GM12891 (cell line): Measurements from ENCODE around the gene PRPF6.

ENCODE experiments used
- DNase-seq: peaks from one replicate; pipeline ENCODE4 v3.0.0; 2011; ENCODE audit warnings: low spot score; ENCODE audit not compliant: insufficient read length
- FAIRE-seq: peaks from 2 replicates; lab custom pipeline; 2011; peaks lifted over from hg19 to GRCh38; lab: Jason Lieb, UNC
- PAX5 ChIP-seq: IDR thresholded peaks from 2 replicates; pipeline ENCODE4 v1.6.1; 2011; ENCODE audit warnings: low read length, moderate library complexity, mild to moderate bottlenecking; ENCODE audit not compliant: insufficient read depth, severe bottlenecking
- POLR2A ChIP-seq: IDR thresholded peaks from 2 replicates; pipeline ENCODE4 v1.6.1; 2011; ENCODE audit warnings: low read depth, low read length, control low read depth
- POLR2AphosphoS5 ChIP-seq: IDR thresholded peaks from 2 replicates; pipeline ENCODE4 v1.6.1; 2011; ENCODE audit warnings: low read depth, low read length, control low read depth
- POU2F2 ChIP-seq: IDR thresholded peaks from 2 replicates; pipeline ENCODE4 v1.6.1; 2011; ENCODE audit warnings: low read depth, mild to moderate bottlenecking, control low read depth, low read length, moderate library complexity
- SPI1 ChIP-seq: IDR thresholded peaks from 2 replicates; pipeline ENCODE4 v1.6.1; 2011; ENCODE audit warnings: low read depth, low read length, control low read depth
- TAF1 ChIP-seq: IDR thresholded peaks from 2 replicates; pipeline ENCODE4 v1.6.1; 2011; ENCODE audit warnings: low read depth, low read length, control low read depth

Gene PRPF6

GRCh38 chr20:64039293-64040160, 58.6 kb downstream of the PRPF6 start:
- TF ChIP-seq POLR2A (peak; percentile 63; the same call in 1 of the 2 replicates), POLR2AphosphoS5 (no peak), PAX5 (no peak), POU2F2 (peak; percentile 34; the same call in 1 of the 2 replicates), SPI1 (no peak), TAF1 (no peak)
- FAIRE-seq (no peak), DNase-seq (no peak)

DNA sequence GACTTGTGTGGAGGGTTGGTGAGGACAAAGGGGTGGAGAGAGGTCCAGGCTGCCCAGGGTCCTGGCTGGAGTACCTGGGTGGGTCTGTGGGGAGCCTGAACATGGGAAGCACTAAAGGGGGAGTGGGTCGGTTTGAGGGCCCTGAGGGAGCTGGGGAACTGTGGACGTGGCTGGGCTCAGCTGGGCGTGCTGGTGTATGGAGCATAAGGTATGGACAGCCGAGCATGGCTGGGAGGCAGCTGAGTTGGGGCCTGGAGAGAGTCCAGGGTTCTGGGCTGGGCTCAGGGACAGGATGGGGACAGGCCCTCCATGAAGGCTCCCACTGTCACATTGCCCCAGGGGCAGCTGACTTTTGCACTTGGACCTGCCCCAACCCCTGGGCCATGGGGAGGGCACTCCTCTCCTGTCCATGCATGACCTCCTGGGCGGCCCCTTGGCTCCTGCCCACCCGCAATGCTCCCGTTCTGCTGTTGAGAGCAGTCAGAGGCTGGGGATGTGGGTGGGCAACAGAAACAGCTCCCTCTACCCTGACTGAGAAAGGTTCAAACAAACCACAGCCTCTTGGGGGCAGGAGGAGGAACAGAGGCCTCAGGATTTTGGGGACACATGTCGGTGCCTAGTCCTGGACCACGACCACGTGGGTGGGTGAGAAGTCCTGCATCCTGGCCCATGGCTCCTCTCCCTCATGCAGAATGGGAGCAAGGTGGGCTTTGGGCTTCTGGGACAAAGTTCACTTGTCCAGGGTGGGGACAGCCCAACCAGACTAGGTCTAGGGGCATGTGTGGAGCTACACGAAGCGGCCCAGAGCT, 59.5 kb downstream of the PRPF6 start:
- DNase-seq (no peak), FAIRE-seq (no peak)
- no peak; the same call in 1 of the 2 replicates for TF ChIP-seq POLR2A
- 0 out of 2 replicates have a peak, but pooled peaks have one; percentile 53 for TF ChIP-seq POLR2AphosphoS5
- no peak for TF ChIP-seq PAX5
- TF ChIP-seq POU2F2 = 0 out of 2 replicates have a peak, but pooled peaks have one; percentile 10

DNA sequence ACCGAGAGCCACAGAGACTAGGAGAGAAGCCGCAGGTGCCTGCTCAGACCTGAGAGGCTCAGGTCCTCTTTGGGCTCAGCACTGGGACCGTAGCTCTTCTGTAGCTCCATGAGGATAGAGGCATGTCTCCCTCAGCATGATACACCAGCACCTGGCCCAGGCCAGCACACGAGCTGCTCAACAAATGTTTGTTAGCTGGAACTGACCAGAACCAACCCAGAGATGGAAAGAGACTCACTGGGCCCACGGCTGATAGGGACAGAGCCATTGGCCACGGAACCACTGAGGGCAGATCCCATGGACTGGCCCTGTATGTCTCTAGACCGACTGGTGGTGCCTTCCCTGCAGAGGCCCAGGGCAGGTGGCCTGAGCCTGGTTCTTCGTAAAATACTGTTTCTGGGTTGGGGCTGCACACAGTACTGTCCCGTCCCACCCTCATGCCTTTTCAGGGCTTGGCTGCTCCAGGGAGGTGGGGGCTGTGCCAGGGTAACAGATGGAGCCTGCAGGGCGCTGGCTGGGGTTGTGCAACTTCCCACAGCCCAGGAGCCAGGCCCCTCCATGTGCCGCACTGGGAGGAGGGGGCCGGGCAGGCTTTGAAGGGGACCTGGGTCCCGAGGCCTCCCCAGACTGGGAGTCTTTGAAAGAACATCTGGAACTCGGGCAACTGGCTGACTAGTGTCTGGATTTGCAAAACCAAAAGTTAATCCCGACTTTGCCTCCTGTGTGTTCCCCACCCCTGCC, 60.3 kb downstream of the PRPF6 start:
- FAIRE-seq (no peak), DNase-seq (no peak)
- TF ChIP-seq POLR2AphosphoS5 (peak; percentile 77), POU2F2 (peak; percentile 38; the same call in 1 of the 2 replicates), SPI1 (no peak), PAX5 (no peak), POLR2A (peak; percentile 73)

DNA sequence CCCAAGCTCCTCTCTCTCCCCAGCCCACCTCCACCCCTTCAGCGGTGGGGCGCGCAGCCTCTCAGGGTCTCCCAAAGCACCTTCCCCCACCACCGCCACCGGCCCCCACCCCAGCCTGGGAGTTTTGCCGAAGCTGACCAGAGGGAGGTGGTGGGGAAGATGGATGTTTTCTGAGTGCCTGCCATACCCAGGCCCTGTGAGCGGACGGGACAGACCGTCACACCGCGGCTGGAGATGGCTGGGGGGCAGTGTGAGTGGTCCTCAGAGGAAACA, 60.8 kb downstream of the PRPF6 start:
- DNase-seq = no peak
- FAIRE-seq = no peak
- TF ChIP-seq POLR2AphosphoS5 = no peak
- TF ChIP-seq POLR2A = no peak
- TF ChIP-seq POU2F2 = no peak
- no peak for TF ChIP-seq TAF1
- no peak for TF ChIP-seq PAX5
- TF ChIP-seq SPI1 = no peak

GRCh38 chr20:64042054-64042781, 61.3 kb downstream of the PRPF6 start:
- TF ChIP-seq POLR2AphosphoS5 = peak; percentile 55; the same call in 1 of the 2 replicates
- peak; percentile 74 for TF ChIP-seq SPI1
- TF ChIP-seq POU2F2 = no peak
- TF ChIP-seq PAX5 = no peak
- TF ChIP-seq POLR2A = peak; percentile 74
- TF ChIP-seq TAF1 = no peak
- peak; percentile 33 for FAIRE-seq
- no peak for DNase-seq

- DNase-seq = no peak
- no peak for FAIRE-seq
- no peak for TF ChIP-seq POLR2A
- TF ChIP-seq POU2F2 = no peak
- TF ChIP-seq POLR2AphosphoS5 = no peak
- TF ChIP-seq TAF1 = no peak
- no peak for TF ChIP-seq PAX5
- TF ChIP-seq SPI1 = no peak
Measured at GRCh38 chr20:64043768-64044167, 62.8 kb downstream of the PRPF6 start.

DNA sequence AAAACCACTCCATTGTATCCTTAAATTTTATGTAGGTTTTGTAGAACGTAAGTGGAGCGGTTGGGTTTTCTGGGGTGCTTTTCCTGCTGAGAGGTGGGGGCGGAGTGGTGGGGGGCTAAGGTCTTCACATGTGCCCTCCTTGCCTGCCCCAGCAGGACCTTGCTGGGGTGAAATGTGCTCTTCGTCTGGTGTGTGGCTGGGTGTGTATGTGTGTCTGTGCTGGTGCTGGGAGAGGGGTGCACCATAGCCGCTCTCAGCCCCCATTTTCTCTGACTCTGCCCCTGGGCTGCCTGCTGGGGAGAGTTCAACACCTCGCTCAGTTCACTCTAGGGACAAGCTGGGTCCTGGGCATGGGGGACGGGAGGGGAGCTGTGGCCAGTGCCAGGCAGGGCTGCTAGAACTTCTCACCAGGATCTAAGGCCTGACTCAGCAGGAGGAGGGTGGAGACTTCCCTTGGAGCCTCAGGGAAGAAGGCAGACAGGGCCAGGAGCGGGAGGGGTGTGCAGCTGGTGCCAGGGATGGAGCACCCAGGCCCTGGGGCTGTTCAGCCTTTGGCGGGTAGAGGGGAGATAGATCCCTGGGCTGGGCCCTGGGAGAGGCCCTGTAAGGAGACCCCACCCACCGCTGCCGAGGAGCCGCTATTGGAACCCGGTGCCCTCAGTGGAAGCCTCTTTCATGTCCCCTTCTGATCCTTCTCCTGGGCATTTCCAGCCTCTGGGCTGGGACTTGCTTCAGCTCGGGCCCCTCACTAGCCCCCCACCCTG, 63.7 kb downstream of the PRPF6 start:
- 0 out of 2 replicates have a peak, but pooled peaks have one; percentile 6 for TF ChIP-seq POLR2A
- no peak for TF ChIP-seq PAX5
- DNase-seq (no peak), FAIRE-seq (no peak)
